MM.1S (cell line): Measurements from ENCODE around the gene SPATA7.

Source experiments
- DNase-seq: peaks from one replicate; pipeline ENCODE4 v3.0.0-alpha.2; 2015
- H2AFZ ChIP-seq: fragments of 300-600 bp; sonication (generic); 2 replicates; pipeline ENCODE4 v1.6.0; 2016; ENCODE audit warnings: antibody characterized with exemption, low read length
- H3F3A ChIP-seq: fragments of 300-600 bp; sonication (generic); 2 replicates; pipeline ENCODE4 v1.6.1; 2016; ENCODE audit warnings: mild to moderate bottlenecking, antibody characterized with exemption, low read length, moderate library complexity, mixed read lengths; ENCODE audit not compliant: insufficient read depth
- H3K27ac ChIP-seq: fragments of 300-600 bp; sonication (generic); 2 replicates; pipeline ENCODE4 v1.5.1; 2016; ENCODE audit warnings: mild to moderate bottlenecking, low read length
- H3K27me3 ChIP-seq: fragments of 300-600 bp; sonication (generic); replicated peaks from 2 replicates; pipeline ENCODE4 v1.6.0; 2016; ENCODE audit warnings: low read length; ENCODE audit not compliant: insufficient read depth
- H3K36me3 ChIP-seq: fragments of 300-600 bp; sonication (generic); replicated peaks from 2 replicates; pipeline ENCODE4 v1.6.1; 2016; ENCODE audit warnings: mild to moderate bottlenecking, low read length, mixed read lengths; ENCODE audit not compliant: insufficient read depth
- H3K4me1 ChIP-seq: fragments of 300-600 bp; sonication (generic); 2 replicates; pipeline ENCODE4 v1.6.1; 2016; ENCODE audit warnings: low read length, mixed read lengths
- H3K4me2 ChIP-seq: fragments of 300-600 bp; sonication (generic); 2 replicates; pipeline ENCODE4 v1.6.0; 2016; ENCODE audit warnings: low read depth, low read length
- H3K4me3 ChIP-seq: fragments of 300-600 bp; sonication (generic); 2 replicates; pipeline ENCODE4 v1.5.1; 2016; ENCODE audit warnings: low read length, mixed read lengths
- H3K79me2 ChIP-seq: fragments of 300-600 bp; sonication (generic); 2 replicates; pipeline ENCODE4 v1.6.1; 2016; ENCODE audit warnings: mixed run types, low read length, mixed read lengths
- H3K9ac ChIP-seq: fragments of 300-600 bp; sonication (generic); 2 replicates; pipeline ENCODE4 v1.6.1; 2016; ENCODE audit warnings: low read length, mixed read lengths
- H3K9me2 ChIP-seq: fragments of 300-600 bp; sonication (generic); replicated peaks from 2 replicates; pipeline ENCODE4 v1.6.1; 2016; ENCODE audit warnings: mild to moderate bottlenecking, low read length, mixed read lengths; ENCODE audit not compliant: insufficient read depth
- H3K9me3 ChIP-seq: fragments of 300-600 bp; sonication (generic); replicated peaks from 2 replicates; pipeline ENCODE4 v1.6.1; 2016; ENCODE audit warnings: mild to moderate bottlenecking, low read length, mixed read lengths; ENCODE audit not compliant: insufficient read depth
- H4K20me1 ChIP-seq: fragments of 300-600 bp; sonication (generic); 2 replicates; pipeline ENCODE4 v1.6.1; 2016; ENCODE audit warnings: mild to moderate bottlenecking, low read length, moderate library complexity, mixed read lengths; ENCODE audit not compliant: insufficient read depth
- EZH2 ChIP-seq: fragments of 300-600 bp; sonication (generic); optimal IDR thresholded peaks from 2 replicates; pipeline ENCODE3; 2017; ENCODE audit warnings: low read depth, mild to moderate bottlenecking, antibody characterized with exemption, low read length, mixed read lengths
- EZH2phosphoT487 ChIP-seq: fragments of 300-600 bp; sonication (generic); IDR thresholded peaks from 2 replicates; pipeline ENCODE4 v1.6.1; 2018; ENCODE audit warnings: antibody characterized with exemption, low read length
- TF ChIP-seq, protein P1 (sequence below): fragments of 300-600 bp; sonication (generic); IDR thresholded peaks from 2 replicates; pipeline ENCODE4 v1.5.1; 2016; ENCODE audit warnings: antibody characterized with exemption, low read length, mixed read lengths

The SPATA7 gene

GRCh38 chr14:88479574-88479987, 94.1 kb downstream of the SPATA7 start:
- Histone ChIP-seq H3K27me3 (no peaks in the 10 kb centered on the region), H3K27ac (no peak overlapping the region), H3K79me2 (no peaks in the 10 kb centered on the region), H3K9me2 (no peaks in the 10 kb centered on the region), H3K9ac (no peak overlapping the region), H3K9me3 (no peaks in the 10 kb centered on the region), H3F3A (no peaks in the 10 kb centered on the region), H3K4me1 (no peaks in the 10 kb centered on the region), H3K4me2 (no peak overlapping the region), H2AFZ (no peak overlapping the region), H3K4me3 (no peak overlapping the region), H4K20me1 (no peaks in the 10 kb centered on the region), H3K36me3 (no peaks in the 10 kb centered on the region)
- no peak for DNase-seq
- no peak for TF ChIP-seq EZH2
- TF ChIP-seq, protein P1, sequence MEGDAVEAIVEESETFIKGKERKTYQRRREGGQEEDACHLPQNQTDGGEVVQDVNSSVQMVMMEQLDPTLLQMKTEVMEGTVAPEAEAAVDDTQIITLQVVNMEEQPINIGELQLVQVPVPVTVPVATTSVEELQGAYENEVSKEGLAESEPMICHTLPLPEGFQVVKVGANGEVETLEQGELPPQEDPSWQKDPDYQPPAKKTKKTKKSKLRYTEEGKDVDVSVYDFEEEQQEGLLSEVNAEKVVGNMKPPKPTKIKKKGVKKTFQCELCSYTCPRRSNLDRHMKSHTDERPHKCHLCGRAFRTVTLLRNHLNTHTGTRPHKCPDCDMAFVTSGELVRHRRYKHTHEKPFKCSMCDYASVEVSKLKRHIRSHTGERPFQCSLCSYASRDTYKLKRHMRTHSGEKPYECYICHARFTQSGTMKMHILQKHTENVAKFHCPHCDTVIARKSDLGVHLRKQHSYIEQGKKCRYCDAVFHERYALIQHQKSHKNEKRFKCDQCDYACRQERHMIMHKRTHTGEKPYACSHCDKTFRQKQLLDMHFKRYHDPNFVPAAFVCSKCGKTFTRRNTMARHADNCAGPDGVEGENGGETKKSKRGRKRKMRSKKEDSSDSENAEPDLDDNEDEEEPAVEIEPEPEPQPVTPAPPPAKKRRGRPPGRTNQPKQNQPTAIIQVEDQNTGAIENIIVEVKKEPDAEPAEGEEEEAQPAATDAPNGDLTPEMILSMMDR: no peak
- TF ChIP-seq EZH2phosphoT487: no peak

DNA sequence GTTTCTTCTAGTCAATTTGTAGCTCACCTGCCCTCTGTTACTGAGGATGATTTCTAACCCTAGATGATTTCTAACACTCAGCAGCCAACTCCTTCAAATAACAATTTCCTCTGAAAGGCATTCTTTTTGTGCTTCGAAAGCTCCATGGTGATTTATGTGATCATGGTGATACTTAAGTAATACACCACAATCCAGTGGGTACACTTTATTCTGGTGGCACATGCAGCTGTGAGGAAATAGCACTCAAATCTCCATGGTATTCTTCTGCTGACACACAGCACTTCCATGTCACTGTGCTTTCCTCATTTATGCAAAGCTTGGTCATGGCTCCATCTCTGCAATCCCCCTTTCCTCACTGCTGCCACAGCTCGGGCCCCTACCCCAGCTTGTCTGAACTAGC, 95.6 kb downstream of the SPATA7 start:
- H3K9me2 ChIP-seq: no peaks in the 10 kb centered on the region
- no peaks in the 10 kb centered on the region for H3F3A ChIP-seq
- no peaks in the 10 kb centered on the region for H3K9me3 ChIP-seq
- no peak overlapping the region for H3K27ac ChIP-seq
- no peaks in the 10 kb centered on the region for H3K36me3 ChIP-seq
- H3K4me3 ChIP-seq: no peak overlapping the region
- H3K4me1 ChIP-seq: no peaks in the 10 kb centered on the region
- H3K27me3 ChIP-seq: no peaks in the 10 kb centered on the region
- H3K79me2 ChIP-seq: no peaks in the 10 kb centered on the region
- H2AFZ ChIP-seq: no peak overlapping the region
- no peak for DNase-seq
- TF ChIP-seq EZH2: no peak
- TF ChIP-seq, protein P1: no peak
- no peak for TF ChIP-seq EZH2phosphoT487
- no peak overlapping the region for H3K4me2 ChIP-seq
- H4K20me1 ChIP-seq: no peaks in the 10 kb centered on the region
- H3K9ac ChIP-seq: no peak overlapping the region

DNA sequence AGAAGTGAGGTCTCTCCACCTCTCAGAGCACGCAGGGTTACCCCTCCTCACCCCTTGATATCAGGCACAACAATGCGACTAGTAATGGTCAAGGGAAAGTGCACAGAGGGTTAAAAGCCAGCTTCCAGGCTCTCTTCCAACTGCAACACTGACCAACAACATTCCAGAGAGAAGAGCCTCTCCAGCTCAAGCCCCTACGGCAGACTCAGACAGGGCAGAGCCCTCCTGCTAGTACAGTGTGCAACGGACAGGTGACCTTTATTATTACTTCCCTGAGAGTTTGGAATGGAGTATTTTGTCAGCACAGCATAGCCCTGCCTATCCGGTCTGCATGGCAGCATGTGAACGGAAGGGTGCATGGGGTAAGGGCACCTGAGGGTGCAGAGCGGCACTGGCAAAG, 96.3 kb downstream of the SPATA7 start:
- no peaks in the 10 kb centered on the region for H3F3A ChIP-seq
- no peaks in the 10 kb centered on the region for H3K79me2 ChIP-seq
- H3K9ac ChIP-seq: no peak overlapping the region
- no peak overlapping the region for H3K4me3 ChIP-seq
- no peak overlapping the region for H3K4me2 ChIP-seq
- H3K9me3 ChIP-seq: no peaks in the 10 kb centered on the region
- no peaks in the 10 kb centered on the region for H3K36me3 ChIP-seq
- no peak for DNase-seq
- no peak overlapping the region for H2AFZ ChIP-seq
- no peaks in the 10 kb centered on the region for H3K4me1 ChIP-seq
- no peaks in the 10 kb centered on the region for H3K27me3 ChIP-seq
- H3K9me2 ChIP-seq: no peaks in the 10 kb centered on the region
- no peaks in the 10 kb centered on the region for H4K20me1 ChIP-seq
- H3K27ac ChIP-seq: no peak overlapping the region
- no peak for TF ChIP-seq EZH2phosphoT487
- no peak for TF ChIP-seq EZH2
- TF ChIP-seq, protein P1: no peak
